ENCODE data around the gene GJA3. TPM values are rescaled to one million over a fixed set of nuclear protein-coding genes. Genes with fewer than 3 reads are reported as not detected.

Gene GJA3
- under 0.01 and 0.16 TPM in 2 replicates for total RNA-seq

DNA sequence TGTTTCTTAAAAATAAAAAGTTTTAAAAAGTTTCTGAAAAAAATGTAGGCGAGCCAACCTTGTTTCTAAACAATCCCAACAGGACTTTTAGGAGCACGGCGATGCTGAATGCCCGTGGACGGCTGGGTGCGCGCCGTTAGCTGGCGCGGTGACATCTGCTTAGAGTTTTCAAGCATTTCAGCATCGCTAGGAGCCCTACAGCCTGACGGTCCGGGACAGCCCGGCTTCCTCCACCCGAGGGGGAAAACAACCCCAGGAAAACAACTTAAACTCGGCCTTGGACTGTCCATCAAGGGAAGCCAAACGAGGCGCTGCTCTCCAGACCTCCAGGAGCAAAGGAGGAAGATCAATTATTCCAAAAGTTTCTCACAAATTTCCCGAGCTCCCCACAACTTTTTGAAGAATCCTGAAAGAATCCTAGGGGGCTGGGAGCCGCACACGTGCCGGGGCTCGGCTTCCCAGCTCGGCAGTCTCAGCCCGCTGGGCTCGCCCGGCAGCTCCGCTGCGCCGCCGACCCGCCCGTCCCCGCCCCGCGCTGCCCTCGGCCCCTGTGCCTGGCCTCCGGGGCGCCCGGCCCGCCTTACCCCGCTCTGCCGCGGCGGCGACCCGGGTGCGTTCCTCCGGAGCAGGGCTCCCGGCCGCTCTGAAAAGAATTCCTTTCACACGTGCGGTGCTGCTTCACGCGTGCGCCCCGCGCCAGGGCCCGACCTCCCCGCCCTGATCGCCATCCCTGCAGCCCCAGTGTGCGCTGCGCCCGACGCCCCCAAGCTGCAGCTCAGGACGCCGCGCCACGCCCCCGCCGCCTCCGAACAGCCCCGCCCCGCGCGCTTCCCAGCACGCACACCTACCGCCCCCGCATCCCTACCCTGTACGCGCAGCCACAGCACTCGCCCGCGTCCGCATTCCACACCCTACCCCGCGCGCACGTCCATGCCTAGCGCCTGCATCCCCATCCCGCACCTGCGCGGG lies at the start of gene GJA3:
Gene GJA3, minus strand, starts transcription at position 747 of the 969 bp plus-strand sequence. CDS start 17,764 bp downstream, outside the sequence.

GRCh38 chr13:20192836-20193161 lies 31.9 kb upstream of the GJA3 start, which contains the start of gene GJB2:
Gene GJB2 (minus strand): TSS chr13:20192938. CDS start chr13:20189581, 3,357 bp downstream.

Other genes starting within 250 kb of the GJA3 start
- 29.2 and 34.2 TPM in 2 replicates for gene ZMYM2, start 202.3 kb downstream of the GJA3 start, total RNA-seq
- gene GJB2, start 31.9 kb upstream of the GJA3 start, total RNA-seq = not detected in 2 replicates
- gene GJB6, start 71.3 kb upstream of the GJA3 start, total RNA-seq = not detected in 2 replicates